Ramos (cell line): ENCODE data around the gene UPF3A.
"Not testable (repeated sequence)": the region's sequence is repeated elsewhere in the genome, so short reads cannot be mapped to it uniquely, and the experiment has no call there.

Source experiments
- in situ Hi-C: fragments of 300-500 bp; cut with MboI; formaldehyde crosslinking; loops from one replicate; pipeline ENCODE4 v1.14.3; 2022; ENCODE audit warnings: low sequenced_read_pairs; ENCODE audit not compliant: unreplicated experiment

UPF3A gene, protein sequence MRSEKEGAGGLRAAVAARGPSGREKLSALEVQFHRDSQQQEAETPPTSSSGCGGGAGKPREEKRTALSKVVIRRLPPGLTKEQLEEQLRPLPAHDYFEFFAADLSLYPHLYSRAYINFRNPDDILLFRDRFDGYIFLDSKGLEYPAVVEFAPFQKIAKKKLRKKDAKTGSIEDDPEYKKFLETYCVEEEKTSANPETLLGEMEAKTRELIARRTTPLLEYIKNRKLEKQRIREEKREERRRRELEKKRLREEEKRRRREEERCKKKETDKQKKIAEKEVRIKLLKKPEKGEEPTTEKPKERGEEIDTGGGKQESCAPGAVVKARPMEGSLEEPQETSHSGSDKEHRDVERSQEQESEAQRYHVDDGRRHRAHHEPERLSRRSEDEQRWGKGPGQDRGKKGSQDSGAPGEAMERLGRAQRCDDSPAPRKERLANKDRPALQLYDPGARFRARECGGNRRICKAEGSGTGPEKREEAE

DNA sequence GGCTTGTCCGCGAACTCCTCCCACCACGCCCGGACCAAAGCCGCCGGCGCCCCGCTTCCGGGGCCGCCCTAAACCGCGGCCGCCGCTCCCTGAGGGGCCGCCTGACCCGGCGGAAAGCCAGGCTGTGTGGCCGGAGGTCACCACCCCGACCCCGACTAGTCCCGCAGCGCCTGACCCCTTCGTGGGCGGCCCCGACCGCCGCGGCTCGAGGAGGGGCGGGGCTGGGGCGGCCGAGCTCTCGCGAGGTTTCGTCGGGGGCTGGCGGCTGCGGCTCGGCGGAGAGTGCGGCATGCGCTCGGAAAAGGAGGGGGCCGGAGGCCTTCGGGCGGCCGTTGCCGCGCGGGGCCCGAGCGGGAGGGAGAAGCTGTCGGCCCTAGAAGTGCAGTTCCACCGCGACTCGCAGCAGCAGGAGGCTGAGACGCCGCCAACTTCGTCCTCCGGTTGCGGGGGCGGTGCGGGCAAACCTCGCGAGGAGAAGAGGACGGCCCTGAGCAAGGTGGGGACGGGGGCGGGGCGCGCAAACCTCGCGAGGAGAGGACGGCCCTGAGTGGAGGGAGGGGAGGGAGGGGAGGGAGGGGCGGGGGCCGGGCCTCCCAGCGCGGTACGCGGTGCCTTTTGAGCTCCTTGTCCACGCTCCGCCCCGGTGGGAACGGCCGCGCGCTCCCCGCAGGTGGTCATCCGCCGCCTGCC, at the start of gene UPF3A:
TSS of gene UPF3A (plus strand) at position 251 of the 690 bp plus-strand sequence. CDS start at position 290, 39 bp downstream.
- in situ Hi-C loops, result no loop called here

DNA sequence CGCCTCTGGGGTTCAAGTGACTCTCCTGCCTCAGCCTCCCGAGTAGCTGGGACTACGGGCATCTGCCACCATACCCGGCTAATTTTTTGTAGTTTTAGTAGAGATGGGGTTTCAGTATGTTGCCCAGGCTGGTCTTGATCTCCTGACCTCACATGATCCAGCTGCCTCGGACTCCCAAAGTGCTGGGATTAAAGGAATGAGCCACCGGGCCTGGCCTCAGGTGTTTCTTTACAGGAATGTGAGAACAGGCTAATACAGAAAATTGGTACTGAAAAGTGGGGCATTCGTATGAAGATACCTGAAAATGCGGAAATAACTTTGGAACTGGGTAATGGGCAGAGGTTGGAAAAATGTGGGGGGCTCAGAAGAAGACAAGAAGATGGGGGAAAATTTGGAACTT, 49.5 kb upstream of the UPF3A start:
- in situ Hi-C loops, result no loop called here

- in situ Hi-C loops, result no loop called here
Observed at GRCh38 chr13:114234266-114234644, 47.1 kb upstream of the UPF3A start.

DNA sequence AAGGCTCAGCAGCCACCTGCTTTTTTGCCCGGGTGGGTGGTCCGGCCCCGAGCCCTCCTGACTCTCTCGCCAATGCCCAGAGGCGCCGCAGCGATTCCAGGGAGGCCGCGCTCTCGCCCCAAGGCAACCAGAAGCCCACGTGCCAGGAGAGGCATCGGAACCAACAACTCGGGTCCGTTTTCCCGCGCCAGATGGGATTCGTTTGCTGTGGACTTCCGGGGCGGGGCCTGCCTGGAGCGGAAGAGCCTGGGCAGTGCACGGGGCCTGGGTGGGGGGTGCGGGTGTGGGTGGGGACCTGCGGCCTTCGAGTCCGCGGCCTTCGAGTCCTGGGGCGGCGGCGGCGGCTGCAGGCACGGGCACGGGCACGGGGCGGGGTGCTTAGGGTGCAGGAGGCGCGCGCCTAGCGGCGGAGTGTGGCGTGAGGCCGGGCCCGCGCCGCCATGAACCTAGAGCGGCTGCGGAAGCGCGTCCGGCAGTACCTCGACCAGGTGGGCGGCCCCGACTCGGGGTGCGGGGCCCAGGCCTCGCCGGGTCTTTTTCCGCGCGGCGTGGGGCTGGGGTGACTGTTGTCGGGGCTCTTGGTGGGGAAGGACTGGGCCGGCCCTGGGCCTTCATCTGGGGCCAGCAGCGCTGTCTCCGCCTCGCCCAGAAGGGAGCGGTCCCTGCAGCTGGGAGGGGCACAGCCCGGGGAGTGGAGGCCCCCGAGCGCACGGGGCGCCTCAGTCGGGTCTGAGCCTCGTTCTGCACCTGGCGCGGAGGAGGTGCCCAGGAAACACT, 46.6 kb upstream of the UPF3A start, which contains the start of gene CDC16:
TSS of gene CDC16 (plus strand) at position 253 of the 777 bp plus-strand sequence. CDS start at position 441, 188 bp downstream.
- in situ Hi-C loops, result no loop called here

- in situ Hi-C loops, result no loop called here
Observed at GRCh38 chr13:114235697-114236096, 45.7 kb upstream of the UPF3A start.

DNA sequence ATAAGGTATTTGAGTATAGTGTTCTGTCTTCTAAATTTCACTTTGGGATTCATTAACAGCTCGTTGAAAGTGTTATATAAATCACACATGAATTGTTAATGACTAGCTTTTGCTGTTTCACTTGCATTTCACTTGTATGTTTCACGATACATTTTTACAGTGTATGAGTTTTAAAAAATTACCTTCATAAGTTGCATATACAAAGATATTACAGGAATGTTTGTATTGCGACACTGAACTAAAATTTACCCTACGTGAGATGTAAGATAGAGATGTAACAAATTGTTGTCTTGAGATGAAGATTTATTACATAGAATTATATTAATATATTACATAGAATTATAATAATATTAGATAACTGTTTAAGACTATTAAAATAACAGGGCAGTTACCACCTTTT, 45.2 kb upstream of the UPF3A start:
- in situ Hi-C loops, result no loop called here

DNA sequence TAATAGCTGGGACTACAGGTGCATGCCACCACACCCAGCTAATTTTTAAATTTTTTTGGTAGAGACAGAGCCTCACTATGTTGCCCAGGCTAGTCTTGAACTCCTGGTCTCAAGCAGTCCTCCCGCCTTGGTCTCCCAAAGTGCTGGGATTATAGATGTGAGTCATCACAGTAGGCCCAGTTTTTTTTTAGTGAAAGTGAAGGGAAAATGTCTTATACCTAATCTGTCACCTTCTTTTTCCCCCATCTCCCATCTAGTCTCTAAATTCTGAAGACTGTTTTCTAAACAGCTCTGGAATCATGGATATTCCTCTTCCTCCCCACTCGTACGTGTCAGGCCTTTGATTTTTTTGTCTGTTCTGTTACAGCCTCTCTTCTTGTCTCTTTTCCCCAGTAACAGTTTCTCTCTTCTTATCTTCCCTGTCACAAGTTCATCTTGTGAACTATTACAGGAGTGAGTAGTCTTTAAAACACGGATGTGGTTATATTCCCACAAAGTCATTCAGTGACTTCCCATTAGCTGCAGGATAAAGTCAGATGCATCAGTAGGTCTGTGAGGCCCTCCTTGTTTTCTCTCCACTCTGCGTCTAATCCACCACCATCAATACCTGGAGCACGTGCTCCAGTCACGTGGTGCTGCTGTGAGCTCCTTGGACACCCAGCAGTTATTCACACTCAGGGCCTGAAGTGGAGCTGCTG, 43.8 kb upstream of the UPF3A start:
- in situ Hi-C loops, result no loop called here

GRCh38 chr13:114241918-114242317, 39.5 kb upstream of the UPF3A start:
- in situ Hi-C loops, result no loop called here

GRCh38 chr13:114243971-114244370, 37.4 kb upstream of the UPF3A start:
- in situ Hi-C loops, result no loop called here

DNA sequence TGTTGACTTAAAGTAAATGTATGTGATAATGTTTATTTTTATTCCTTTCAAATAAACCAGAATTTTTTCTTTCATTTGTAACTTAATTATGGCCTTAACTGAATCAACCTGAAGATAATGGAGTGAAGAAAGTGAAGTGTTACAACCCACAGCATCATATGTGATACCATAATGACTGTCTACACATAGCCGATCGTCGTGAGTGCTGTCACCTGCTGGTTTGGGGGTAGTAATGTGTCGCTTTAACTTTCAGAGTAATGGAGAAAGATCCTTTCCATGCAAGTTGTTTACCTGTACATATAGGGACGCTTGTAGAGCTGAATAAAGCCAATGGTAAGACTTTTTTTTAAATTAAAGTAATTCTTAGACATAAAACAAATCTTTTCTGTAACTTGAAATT, 36.8 kb upstream of the UPF3A start:
- in situ Hi-C loops, result no loop called here

DNA sequence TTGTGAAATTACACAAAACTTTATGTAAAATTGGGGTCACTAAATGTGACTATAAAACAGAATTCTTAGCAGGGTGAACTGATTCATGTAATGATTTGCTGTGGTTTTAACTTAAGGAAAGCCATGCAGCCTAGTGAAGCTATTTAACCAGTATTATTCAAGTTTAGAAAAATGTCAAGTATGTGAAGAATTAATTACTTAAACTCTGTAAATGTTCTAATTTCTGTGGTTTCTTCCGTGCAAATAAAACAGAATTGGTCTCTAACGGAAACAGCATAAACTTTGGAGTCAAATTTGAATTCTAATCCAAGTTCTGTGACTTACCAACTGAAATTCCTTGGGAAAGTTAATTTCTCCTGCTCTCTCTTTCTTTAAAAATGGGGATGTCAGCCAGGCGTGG, 33.4 kb upstream of the UPF3A start:
- in situ Hi-C loops, result no loop called here

DNA sequence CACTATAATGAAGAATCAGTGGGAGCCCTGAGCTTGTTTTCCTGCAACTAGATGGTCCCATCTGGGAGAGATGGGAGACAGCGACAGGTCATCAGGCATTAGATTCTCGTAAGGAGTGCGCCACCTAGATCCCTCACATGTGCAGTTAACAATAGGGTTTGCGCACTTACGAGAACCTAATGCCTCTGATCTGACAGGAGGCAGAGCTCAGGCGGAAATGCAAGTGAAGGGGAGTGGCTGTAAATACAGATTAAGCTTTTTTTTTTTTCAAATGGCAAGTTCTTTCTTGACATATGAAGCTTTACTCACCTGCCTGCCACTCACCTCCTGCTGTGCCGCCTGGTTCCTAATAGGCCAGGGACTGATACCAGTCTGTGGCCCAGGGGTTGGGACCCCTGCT, 32.3 kb upstream of the UPF3A start:
- in situ Hi-C loops, result no loop called here

- in situ Hi-C loops, result not testable (repeated sequence)
Observed at GRCh38 chr13:114251639-114252440, 29.6 kb upstream of the UPF3A start.

- in situ Hi-C loops, result no loop called here
Observed at GRCh38 chr13:114256547-114256946, 24.9 kb upstream of the UPF3A start.

DNA sequence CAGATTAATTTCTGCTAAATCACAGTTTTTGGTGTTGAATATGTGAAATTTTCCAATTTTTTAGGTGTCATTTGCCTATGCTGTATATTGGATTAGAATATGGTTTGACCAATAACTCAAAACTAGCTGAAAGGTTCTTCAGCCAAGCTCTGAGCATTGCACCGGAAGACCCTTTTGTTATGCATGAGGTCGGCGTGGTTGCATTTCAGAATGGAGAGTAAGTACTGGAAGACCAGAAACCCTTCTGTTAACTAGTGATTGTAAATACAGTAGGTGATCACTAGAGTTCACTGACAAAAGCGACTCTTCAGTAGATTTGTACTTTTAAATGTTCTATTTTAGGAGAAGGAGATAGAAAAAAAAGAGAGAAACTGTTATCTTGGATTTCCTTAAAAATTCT, 24.4 kb upstream of the UPF3A start:
- in situ Hi-C loops, result no loop called here

DNA sequence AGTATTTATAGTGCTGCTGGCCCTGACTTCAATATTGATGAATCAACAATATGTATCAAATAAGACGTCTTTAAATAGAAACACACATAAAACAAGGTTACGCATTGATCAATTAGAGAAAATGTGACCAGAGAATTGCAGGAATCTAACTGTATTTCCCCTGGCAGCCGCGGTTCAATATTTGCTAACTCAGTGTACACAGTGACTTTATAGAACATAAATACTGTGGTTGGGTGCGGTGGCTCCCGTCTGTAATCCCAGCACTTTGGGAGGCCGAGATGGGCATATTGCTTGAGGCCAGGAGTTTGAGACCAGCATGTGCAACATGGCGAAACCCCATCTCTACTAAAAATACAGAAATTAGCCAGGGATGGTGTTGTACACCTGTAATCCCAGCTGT, 22.8 kb upstream of the UPF3A start:
- in situ Hi-C loops, result no loop called here

DNA sequence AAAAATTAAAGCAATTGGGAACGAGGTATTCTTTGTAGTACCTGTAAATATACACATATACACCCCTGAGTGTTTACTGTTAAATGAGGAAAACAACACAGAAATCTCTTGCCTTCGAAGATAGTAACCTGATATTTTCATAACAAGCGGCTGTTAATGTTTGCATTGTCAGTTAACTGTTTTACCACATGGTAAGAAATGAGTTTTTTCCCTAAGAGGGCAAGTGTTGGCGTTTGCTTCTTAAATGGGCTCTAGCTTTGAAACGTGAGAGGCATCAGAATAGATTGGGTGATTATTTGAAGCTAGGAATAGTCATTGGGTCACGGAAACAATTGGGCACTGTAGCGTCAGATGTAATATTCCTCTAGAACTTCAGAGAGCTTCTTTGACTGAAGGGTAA, 22.0 kb upstream of the UPF3A start:
- in situ Hi-C loops, result no loop called here

- in situ Hi-C loops, result no loop called here
Observed at GRCh38 chr13:114259974-114260373, 21.4 kb upstream of the UPF3A start.

- in situ Hi-C loops, result no loop called here
Observed at GRCh38 chr13:114260814-114261213, 20.6 kb upstream of the UPF3A start.
